ENCODE measurements around the gene GAL3ST2.
"Not testable (repeated sequence)": the region's sequence is repeated elsewhere in the genome, so short reads cannot be mapped to it uniquely, and the experiment has no call there.

The GAL3ST2 gene

DNA sequence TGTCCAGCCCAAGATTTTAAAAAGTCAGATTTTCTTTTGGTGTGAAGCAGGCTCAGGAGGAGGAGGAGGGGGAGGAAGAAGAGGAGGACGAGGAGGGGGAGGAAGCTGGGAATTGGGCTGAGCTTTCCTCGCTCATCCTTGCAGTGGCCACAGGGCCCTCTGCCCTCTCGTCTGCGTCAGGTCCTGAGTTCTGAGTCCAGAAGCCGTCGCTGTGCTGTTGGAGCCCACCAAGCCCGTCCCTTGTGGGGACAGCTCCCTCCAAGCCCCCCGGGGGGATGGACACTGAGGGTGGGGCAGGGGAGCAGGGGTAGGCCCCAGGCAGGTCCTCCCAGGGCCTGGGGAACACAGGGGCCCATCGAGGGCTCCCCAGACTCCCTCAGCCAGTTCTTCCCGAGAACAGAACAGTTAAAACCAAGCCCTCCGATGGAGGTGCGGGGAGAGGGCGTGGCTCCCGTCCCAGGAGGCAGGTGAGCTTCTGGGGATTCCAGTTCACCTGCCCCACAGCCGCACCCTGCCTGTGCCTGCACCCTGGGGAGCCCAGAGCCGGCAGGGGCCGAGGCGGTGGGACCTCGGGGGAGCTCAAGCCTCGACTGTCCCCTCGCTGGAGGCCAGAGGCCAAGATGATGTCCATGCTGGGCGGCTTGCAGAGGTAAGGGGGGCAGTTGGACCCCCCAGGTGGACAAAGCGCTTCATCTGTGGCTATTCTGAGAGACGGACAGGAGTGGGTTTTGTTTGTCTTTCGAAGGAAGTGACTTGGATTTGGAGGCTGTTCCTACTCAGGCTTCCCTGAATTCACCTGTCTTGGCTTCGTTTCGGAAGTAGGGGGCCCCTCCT is at the start of gene GAL3ST2:
GAL3ST2 (plus strand) TSS at position 487 of the 834 bp plus-strand sequence; CDS start at position 621, 134 bp downstream.
- Mint-ChIP-seq H3K4me1 (peaks cover 16% of the 10 kb centered on the region), H3K27ac (peak within 1 kb of the TSS; percentile 52), H3K4me3 (no peak within 1 kb of the TSS), H3K36me3 (peaks cover 11% of the 10 kb centered on the region), H3K9me3 (no peaks in the 10 kb centered on the region)
- ATAC-seq = no peak
- DNase-seq (ENCODE audit: low spot score in 2 of 2) = peak in 1 of 2 donors; percentile 42

DNA sequence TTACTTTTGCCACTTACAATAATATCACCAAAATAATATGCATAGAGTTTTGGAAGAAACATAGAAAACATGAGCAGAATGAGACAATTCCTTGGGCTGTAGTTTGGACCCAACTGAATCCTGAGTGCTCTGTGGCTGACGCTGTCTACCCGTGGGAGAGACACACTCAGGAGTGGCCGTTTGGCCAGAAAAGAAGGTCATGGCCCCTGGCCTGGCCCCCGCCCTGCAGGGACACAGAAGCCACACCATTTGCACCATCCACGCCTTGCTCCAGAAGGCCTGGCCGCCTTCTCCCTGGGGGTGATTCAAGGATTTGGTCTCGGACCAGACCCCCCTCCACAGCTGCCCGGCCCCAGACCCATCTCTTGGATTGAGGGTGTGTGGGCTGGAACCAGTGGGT is 48.6 kb upstream of the GAL3ST2 start:
- no peak overlapping the region for H3K27ac Mint-ChIP-seq

DNA sequence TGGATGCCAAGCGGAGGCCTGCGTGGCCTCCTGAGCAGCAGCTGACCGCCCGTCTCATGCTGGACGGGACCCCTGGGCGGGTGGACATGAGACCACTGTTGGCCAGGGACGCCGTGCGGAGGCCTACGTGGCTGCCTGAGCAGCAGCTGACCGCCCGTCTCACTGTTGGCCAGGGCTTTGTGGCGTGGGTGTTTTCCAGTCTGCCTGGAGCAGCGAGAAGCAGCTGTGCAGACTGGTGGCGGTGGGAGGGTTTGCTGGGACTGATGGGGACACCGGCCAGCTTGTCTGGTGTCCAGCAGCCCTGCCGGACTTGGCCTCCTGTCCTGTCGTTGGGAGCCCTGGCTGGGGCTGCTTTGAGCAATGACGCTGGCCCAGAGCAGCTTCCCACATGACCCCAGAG is 48.0 kb upstream of the GAL3ST2 start:
- H3K36me3 Mint-ChIP-seq = peaks cover 14% of the 10 kb centered on the region

More for the DNA sequence above, 48.6 kb upstream of the GAL3ST2 start:
- Mint-ChIP-seq H3K4me3 (no peak overlapping the region), H3K36me3 (peaks cover 20% of the 10 kb centered on the region), H3K9me3 (no peaks in the 10 kb centered on the region), H3K4me1 (peaks cover 34% of the 10 kb centered on the region)
- ATAC-seq (no peak), DNase-seq (ENCODE audit: low spot score in 2 of 2) (no peak)

DNA sequence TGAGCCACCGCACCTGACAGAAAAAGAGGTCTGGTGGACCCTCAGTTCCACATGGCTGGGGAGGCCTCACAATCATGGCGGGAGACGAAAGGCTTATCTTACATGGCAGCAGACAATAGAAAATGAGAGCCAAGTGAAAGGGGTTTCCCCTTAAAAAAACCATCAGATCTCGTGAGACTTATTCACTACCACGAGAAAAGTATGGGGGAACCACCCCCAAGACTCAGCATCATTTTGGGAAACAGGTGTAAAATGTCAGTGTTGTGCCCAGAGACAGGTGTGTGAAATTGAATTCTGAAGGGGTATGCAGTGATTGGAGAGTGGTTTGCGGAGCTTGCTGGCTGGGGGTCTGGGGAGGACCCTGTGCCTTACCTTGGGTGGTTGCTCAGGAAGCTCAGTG is 46.8 kb upstream of the GAL3ST2 start:
- peak overlapping the region; percentile 48 for H3K4me3 Mint-ChIP-seq
- H3K4me1 Mint-ChIP-seq = peaks cover 43% of the 10 kb centered on the region
- H3K36me3 Mint-ChIP-seq = peaks cover 7% of the 10 kb centered on the region
- no peaks in the 10 kb centered on the region for H3K9me3 Mint-ChIP-seq
- ATAC-seq (no peak), DNase-seq (ENCODE audit: low spot score in 2 of 2) (no peak)
- H3K27ac Mint-ChIP-seq = peak overlapping the region; percentile 92

More for the DNA sequence above, 48.0 kb upstream of the GAL3ST2 start:
- H3K27ac Mint-ChIP-seq = no peak overlapping the region
- H3K4me3 Mint-ChIP-seq = no peak overlapping the region
- DNase-seq (ENCODE audit: low spot score in 2 of 2) (no peak), ATAC-seq (no peak)
- H3K4me1 Mint-ChIP-seq = peaks cover 40% of the 10 kb centered on the region
- no peaks in the 10 kb centered on the region for H3K9me3 Mint-ChIP-seq

DNA sequence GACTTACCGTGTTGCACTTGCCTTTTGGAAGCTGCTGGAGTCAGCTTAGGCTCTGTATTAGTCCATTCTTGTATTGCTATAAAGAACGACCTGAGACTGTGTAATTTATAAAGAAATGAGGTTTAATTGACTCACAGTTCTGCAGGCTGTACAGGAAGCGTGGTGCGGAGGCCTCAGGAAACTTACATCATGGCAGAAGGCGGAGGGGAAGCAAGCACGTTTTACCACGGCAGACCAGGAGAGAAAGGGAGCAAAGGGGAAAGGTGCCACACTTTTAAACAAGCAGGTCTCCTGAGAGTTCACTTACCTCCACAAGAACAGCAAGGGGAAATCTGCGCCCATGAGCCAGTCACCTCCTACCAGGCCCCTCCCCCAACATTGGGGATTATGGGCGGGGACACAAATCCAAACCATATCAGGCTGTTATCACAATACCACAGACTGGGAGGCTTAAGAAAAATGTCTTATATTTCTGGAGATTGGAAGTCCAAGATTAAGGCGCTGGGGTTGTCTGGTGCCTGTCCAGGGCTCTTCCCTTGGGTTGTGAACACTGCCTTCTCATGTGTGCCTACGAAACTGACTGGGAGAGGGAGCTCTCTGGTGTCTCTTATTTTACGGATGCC is 45.8 kb upstream of the GAL3ST2 start:
- no peak for DNase-seq (ENCODE audit: low spot score in 2 of 2)
- H3K9me3 Mint-ChIP-seq = no peaks in the 10 kb centered on the region
- peak overlapping the region; percentile 48 for H3K4me3 Mint-ChIP-seq
- peak overlapping the region; percentile 92 for H3K27ac Mint-ChIP-seq
- H3K4me1 Mint-ChIP-seq = peaks cover 43% of the 10 kb centered on the region
- H3K36me3 Mint-ChIP-seq = peaks cover 4% of the 10 kb centered on the region
- no peak for ATAC-seq

DNA sequence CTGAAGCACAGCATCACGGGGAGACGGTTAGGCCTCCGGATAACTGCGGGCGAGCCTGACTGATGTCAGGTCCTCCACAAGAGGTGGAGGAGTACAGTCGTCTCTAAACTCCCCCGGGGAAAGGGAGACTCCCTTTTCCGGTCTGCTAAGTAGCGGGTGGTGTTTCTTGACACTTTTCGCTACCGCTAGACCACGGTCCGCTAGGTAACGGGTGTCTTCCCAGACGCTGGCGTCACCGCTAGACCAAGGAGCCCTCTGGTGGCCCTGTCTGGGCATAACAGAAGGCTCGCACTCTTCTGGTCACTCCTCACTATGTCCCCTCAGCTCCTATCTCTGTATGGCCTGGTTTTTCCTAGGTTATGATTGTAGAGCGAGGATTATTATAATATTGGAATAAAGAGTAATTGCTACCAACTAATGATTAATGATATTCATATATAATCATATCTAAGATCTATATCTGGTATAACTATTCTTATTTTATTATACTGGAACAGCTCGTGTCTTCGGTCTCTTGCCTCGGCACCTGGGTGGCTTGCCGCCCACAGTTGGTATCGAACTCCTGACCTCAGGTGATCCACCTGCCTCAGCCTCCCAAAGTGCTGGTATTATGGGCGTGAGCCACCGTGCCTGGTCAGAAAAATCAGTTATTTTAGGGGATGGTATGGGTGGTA is 44.0 kb upstream of the GAL3ST2 start:
- H3K4me3 Mint-ChIP-seq = peak overlapping the region; percentile 73
- H3K27ac Mint-ChIP-seq, H3K9me3 Mint-ChIP-seq, ATAC-seq, H3K36me3 Mint-ChIP-seq: not testable (repeated sequence)
- DNase-seq (ENCODE audit: low spot score in 2 of 2) = peak in 1 of 2 donors; percentile 56
- H3K4me1 Mint-ChIP-seq = peaks cover 46% of the 10 kb centered on the region

DNA sequence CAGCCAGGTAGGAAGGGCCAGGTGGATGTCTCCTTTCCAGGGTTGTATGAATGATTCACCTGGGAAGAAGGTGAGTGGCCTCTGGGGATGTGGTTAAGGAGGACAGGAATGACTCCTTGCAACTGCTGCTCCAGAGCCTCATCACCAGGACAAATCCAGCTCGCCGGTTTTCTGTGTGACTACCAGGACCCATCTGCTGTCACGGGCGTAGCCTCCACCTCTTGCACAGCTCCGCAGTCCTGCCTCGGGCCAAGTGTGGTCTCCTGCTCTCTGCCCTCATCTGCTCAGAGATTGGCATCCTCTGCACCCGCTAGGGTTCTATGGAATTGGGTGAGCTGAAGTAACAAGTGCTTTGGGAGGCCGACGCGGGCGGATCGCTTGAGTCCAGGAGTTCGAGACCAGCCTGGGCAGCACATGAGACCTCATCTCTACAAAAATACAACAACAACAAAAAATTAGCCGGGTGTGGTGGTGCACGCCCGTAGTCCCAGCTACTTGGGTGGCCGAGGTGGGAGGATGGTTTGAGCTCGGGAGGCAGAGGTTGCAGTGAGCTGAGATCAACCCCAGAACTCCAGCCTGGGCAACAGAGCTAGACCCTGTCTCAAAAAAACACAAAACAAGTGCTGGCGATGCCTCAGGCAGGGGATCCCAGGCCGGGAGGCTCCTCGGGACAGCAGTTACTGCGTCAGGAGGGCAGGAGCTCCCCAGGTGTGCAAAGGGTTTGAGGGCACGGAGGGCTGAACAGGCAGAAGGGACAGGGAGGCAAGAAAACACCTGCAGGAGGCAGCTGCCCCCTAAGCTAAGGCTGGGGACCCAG is 43.0 kb upstream of the GAL3ST2 start:
- peaks cover 8% of the 10 kb centered on the region for H3K36me3 Mint-ChIP-seq
- peaks cover 53% of the 10 kb centered on the region for H3K4me1 Mint-ChIP-seq
- peak overlapping the region; percentile 40 for H3K27ac Mint-ChIP-seq
- H3K4me3 Mint-ChIP-seq = peak overlapping the region; percentile 73
- no peaks in the 10 kb centered on the region for H3K9me3 Mint-ChIP-seq
- DNase-seq (ENCODE audit: low spot score in 2 of 2) (no peak), ATAC-seq (no peak)

DNA sequence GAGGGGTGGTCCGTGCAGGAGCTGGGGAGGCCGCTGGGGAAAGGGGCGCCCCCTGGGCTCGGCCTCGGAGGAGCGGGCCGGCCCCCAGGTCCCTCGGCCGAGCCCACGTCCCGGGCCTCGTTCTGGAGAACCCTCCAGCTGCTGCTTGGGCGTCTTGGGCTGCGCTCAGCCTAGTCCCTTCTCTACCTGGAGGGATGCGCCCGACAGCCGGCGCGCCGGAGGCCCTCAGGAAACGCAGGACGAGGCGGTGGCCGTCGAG is 42.5 kb upstream of the GAL3ST2 start:
- peak overlapping the region; percentile 40 for H3K27ac Mint-ChIP-seq
- peaks cover 8% of the 10 kb centered on the region for H3K36me3 Mint-ChIP-seq
- peak overlapping the region; percentile 73 for H3K4me3 Mint-ChIP-seq

DNA sequence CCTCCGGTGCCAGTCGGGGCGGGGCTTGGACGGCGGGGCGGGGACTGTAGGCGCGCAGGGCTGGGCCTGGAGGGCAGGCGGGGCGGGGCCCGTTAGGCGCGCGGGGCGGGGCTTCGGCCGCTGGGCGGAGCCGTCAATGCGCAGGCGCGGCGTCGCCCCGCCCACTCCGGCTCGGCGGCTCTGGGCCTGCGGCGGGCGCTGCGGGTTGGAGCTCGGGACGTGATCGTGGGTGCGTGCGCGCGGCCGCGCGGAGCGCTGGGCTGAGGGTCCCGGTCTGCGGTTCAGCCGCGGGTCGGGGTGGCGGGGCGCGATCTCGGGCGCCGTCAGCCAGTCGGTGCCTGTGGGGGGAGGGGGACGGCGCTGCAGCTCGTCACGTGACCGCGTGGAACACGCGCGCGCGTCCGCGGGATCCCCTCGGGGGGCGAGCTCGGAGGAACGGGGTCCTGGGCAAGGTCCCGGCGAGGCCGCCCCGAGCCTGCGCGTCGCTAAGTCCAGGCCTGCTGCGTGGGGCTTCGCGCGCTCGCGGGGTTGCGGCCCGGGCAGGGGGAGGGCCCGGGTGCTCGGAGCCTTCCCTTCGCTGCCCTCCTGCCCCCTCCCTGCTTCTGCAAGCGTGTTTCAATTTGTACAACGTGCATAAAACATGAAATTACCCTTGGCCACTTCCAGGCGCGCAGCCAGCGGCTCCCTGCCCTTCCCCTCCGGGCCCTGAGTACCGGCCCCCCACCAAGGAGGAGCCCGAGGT is 42.0 kb upstream of the GAL3ST2 start, which contains the start of gene D2HGDH:
D2HGDH (plus strand) TSS at position 164 of the 742 bp plus-strand sequence. CDS start 595 bp downstream, outside the sequence.
- ATAC-seq (peak; percentile 90), DNase-seq (ENCODE audit: low spot score in 2 of 2) (peak; percentile 94 to 96)
- H3K27ac Mint-ChIP-seq = peak within 1 kb of the TSS; percentile 40
- peaks cover 62% of the 10 kb centered on the region for H3K4me1 Mint-ChIP-seq
- peaks cover 12% of the 10 kb centered on the region for H3K36me3 Mint-ChIP-seq
- H3K4me3 Mint-ChIP-seq = peak within 1 kb of the TSS; percentile 73
- no peaks in the 10 kb centered on the region for H3K9me3 Mint-ChIP-seq

More for the DNA sequence above, 42.5 kb upstream of the GAL3ST2 start:
- H3K4me1 Mint-ChIP-seq = peaks cover 59% of the 10 kb centered on the region
- H3K9me3 Mint-ChIP-seq = no peaks in the 10 kb centered on the region
- ATAC-seq (peak; percentile 29), DNase-seq (ENCODE audit: low spot score in 2 of 2) (no peak)

DNA sequence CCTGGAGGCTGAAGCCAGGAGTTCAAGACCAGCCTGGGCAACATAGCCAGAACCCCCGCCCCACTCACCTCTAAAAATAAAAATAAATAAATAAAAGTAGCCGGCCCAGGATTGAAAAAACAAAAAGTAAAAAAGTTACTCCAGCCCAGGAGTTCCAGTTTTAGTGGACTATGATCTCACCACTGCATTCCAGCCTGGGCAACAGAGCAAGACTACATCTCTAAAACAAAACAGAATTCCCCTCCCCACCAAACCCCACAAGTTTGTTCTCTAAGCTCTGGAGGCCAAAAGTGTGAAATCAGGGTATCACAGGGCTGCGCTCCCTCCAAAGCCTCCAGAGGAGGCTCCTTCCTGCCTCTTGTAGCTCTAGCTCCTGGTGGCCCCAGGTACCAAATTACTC is 40.5 kb upstream of the GAL3ST2 start:
- Mint-ChIP-seq H3K36me3 (peaks cover 17% of the 10 kb centered on the region), H3K4me3 (peak overlapping the region; percentile 73), H3K9me3 (no peaks in the 10 kb centered on the region), H3K4me1 (peaks cover 59% of the 10 kb centered on the region), H3K27ac (no peak overlapping the region)
- ATAC-seq (no peak), DNase-seq (ENCODE audit: low spot score in 2 of 2) (no peak)

DNA sequence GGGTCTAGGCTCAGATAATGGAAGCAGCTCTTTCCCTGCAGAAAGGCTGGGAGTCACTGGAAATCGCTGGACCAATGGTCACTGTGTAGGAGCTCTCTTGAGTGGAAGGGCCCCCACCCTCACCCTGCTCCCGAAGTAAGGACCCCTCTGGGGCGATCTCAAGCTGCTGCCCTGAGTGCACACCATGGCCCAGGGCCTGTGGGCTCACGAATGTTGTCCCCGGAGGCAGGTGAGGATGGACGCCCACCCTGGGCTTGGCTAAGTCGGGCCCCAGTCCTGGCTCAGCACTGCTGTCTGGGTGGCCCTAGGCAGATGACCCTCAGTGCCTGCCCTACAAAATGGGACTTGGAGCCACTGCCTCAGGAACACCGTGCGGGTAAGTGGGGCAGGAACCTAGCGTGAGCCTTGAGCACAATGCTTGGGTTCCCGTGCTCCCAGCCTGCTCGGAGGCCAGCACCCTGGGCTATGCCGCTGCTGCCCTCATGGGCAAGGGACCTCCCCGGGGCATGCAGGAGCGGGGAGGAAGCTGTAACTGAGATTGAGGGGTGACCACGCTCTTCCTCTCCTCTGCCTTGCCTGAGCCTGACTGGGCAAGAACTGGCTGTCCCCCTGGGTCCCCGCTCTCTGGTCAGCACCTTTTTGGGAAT is 38.5 kb upstream of the GAL3ST2 start:
- H3K4me1 Mint-ChIP-seq = peaks cover 50% of the 10 kb centered on the region

DNA sequence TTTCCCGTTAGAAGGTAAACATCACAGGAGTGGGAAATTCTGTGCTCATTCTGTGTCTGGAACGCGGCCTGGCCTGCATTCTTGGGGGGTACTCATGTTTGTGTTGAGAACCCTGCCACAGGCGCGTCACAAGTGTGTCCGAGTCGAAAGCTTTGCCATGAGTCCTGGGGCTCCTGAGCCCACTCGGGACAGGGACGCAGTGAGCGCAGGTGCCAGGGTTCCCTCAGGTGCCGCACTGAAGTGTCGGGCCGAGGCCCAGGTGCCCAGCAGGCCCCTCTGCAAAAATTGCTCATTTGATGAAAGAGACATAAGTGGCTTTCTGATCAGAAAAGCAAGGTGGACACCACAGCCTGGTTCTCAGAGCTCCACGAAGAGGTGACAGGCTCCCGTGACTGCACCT is 37.4 kb upstream of the GAL3ST2 start:
- DNase-seq (ENCODE audit: low spot score in 2 of 2) (no peak), ATAC-seq (no peak)
- Mint-ChIP-seq H3K9me3 (no peaks in the 10 kb centered on the region), H3K4me3 (peak overlapping the region; percentile 69), H3K4me1 (peaks cover 42% of the 10 kb centered on the region), H3K36me3 (peaks cover 20% of the 10 kb centered on the region), H3K27ac (peak overlapping the region; percentile 92)

More for the DNA sequence above, 38.5 kb upstream of the GAL3ST2 start:
- no peak for DNase-seq (ENCODE audit: low spot score in 2 of 2)
- H3K36me3 Mint-ChIP-seq = peaks cover 17% of the 10 kb centered on the region
- H3K27ac Mint-ChIP-seq = peak overlapping the region; percentile 40
- no peak for ATAC-seq
- no peak overlapping the region for H3K4me3 Mint-ChIP-seq
- H3K9me3 Mint-ChIP-seq = no peaks in the 10 kb centered on the region

DNA sequence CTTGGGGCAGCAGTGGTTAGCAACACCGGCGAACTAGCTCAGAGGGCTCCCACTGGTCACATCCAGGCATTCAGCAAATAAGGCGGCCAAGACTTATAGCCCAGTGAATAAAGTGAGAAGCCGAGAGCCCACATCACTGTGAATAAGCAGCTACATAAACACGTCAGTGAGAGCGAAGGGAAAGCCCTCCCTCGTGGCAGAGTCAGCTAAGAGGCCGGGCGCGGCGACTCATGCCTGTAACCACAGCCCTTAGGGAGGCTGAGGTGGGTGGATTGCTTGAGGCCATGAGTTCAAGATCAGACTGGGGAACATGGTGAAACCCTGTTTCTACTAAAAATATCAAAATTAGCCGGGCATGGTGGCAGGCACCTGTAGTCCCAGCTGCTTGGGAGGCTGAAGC is 37.0 kb upstream of the GAL3ST2 start:
- Mint-ChIP-seq H3K9me3 (no peaks in the 10 kb centered on the region), H3K27ac (peak overlapping the region; percentile 92), H3K36me3 (peaks cover 25% of the 10 kb centered on the region), H3K4me1 (peaks cover 42% of the 10 kb centered on the region), H3K4me3 (peak overlapping the region; percentile 69)
- DNase-seq (ENCODE audit: low spot score in 2 of 2) = peak in 1 of 2 donors; percentile 51
- peak; percentile 84 for ATAC-seq

DNA sequence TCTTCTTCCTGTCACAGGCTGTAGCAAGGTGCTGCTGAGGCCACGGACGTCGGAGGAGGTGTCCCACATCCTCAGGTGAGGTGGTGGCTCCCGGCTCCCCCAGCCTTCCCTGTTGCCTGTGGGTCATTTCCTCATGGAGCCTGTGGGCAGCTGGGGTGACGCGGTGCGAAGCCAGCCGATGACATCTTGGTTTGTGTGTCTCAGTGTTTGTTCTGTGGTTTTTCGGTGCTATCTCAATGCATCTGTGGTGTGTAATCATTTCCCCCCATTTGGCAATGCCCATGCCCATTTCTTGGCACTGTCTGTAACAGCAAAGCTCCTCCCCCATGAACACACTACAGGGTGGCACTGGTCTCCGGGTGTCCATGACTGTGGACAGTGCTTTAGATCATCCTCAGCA is 35.6 kb upstream of the GAL3ST2 start:
- Mint-ChIP-seq H3K36me3 (peaks cover 38% of the 10 kb centered on the region), H3K4me3 (peak overlapping the region; percentile 69), H3K4me1 (peaks cover 42% of the 10 kb centered on the region), H3K27ac (peak overlapping the region; percentile 63), H3K9me3 (no peaks in the 10 kb centered on the region)
- peak; percentile 73 for ATAC-seq
- DNase-seq (ENCODE audit: low spot score in 2 of 2) = peak in 1 of 2 donors; percentile 79
